ENCODE data around the gene SNX8. TPM values are rescaled to one million over a fixed set of nuclear protein-coding genes. Genes with fewer than 3 reads are reported as not detected.

The SNX8 gene
- total and polyA plus RNA-seq, 8 donors = 7.7 to 72.9 (median 12.0) TPM

GRCh38 chr7:2205036-2205780 is 109.0 kb downstream of the SNX8 start:
- Histone ChIP-seq H3K9me3 (no peaks in the 10 kb centered on the region), H3K27ac (peak overlapping the region in 1 of 5 donors; percentile 69), H3K36me3 (peaks cover 0 to 50% (median 46%) of the 10 kb centered on the region in 4 donors), H3K27me3 (no peaks in the 10 kb centered on the region), H3K4me1 (peaks cover 0 to 35% (median 12%) of the 10 kb centered on the region in 4 donors), H3K4me3 (no peak overlapping the region)
- WGBS, 5 donors = 76 to 82% (median 81%) methylated on average over 16 of the region's 16 CpGs
- intact Hi-C loops (cut with DNase I; ENCODE audit: low total_unique reads) = no loop called here
- TF ChIP-seq POLR2A (IDR thresholded peaks at IDR 0.05) = no peak
- no peak for TF ChIP-seq CTCF (IDR thresholded peaks at IDR 0.05)
- TF ChIP-seq POLR2AphosphoS5 (IDR thresholded peaks at IDR 0.05) = no peak
- TF ChIP-seq EP300 (IDR thresholded peaks at IDR 0.05) = no peak
- DNase-seq = no peak

- intact Hi-C loops (cut with DNase I; ENCODE audit: low total_unique reads) = no loop called here
- DNase-seq = no peak
- 92 to 97% (median 94%) methylated on average over 11 of the region's 11 CpGs for WGBS, 5 donors
- TF ChIP-seq EP300 (IDR thresholded peaks at IDR 0.05) (no peak), POLR2AphosphoS5 (IDR thresholded peaks at IDR 0.05) (no peak), CTCF (IDR thresholded peaks at IDR 0.05) (no peak), POLR2A (IDR thresholded peaks at IDR 0.05) (no peak)
- H3K36me3 ChIP-seq = peaks cover 3 to 55% (median 52%) of the 10 kb centered on the region in 4 donors
- H3K4me3 ChIP-seq = no peak overlapping the region
- peak overlapping the region in 1 of 5 donors; percentile 69 for H3K27ac ChIP-seq
- H3K4me1 ChIP-seq = peaks cover 0 to 32% (median 9%) of the 10 kb centered on the region in 4 donors
- no peaks in the 10 kb centered on the region for H3K9me3 ChIP-seq
- H3K27me3 ChIP-seq = no peaks in the 10 kb centered on the region
Measured at GRCh38 chr7:2204446-2204845, 109.8 kb downstream of the SNX8 start.

- DNase-seq = peak in 1 of 2 donors; percentile 41
- WGBS, 5 donors = 79 to 88% (median 81%) methylated on average over 13 of the region's 13 CpGs
- Histone ChIP-seq H3K27me3 (no peaks in the 10 kb centered on the region), H3K9me3 (no peaks in the 10 kb centered on the region), H3K27ac (peak overlapping the region in 1 of 5 donors; percentile 69), H3K36me3 (peaks cover 8 to 57% (median 53%) of the 10 kb centered on the region in 4 donors), H3K4me1 (peaks cover 0 to 29% (median 8%) of the 10 kb centered on the region in 4 donors), H3K4me3 (no peak overlapping the region)
- TF ChIP-seq EP300 (IDR thresholded peaks at IDR 0.05) (no peak), POLR2A (IDR thresholded peaks at IDR 0.05) (no peak), CTCF (IDR thresholded peaks at IDR 0.05) (no peak), POLR2AphosphoS5 (IDR thresholded peaks at IDR 0.05) (peak in 1 of 3 donors; percentile 54)
- intact Hi-C loops (cut with DNase I; ENCODE audit: low total_unique reads) = no loop called here
Measured at GRCh38 chr7:2203766-2204300, 110.4 kb downstream of the SNX8 start.

- Histone ChIP-seq H3K4me1 (peaks cover 0 to 29% (median 8%) of the 10 kb centered on the region in 4 donors), H3K4me3 (no peak overlapping the region), H3K36me3 (peaks cover 8 to 56% (median 50%) of the 10 kb centered on the region in 4 donors), H3K9me3 (no peaks in the 10 kb centered on the region), H3K27me3 (no peaks in the 10 kb centered on the region), H3K27ac (peak overlapping the region in 1 of 5 donors; percentile 69)
- peak in 1 of 2 donors; percentile 74 for DNase-seq
- intact Hi-C loops (cut with DNase I; ENCODE audit: low total_unique reads) = no loop called here
- TF ChIP-seq EP300 (IDR thresholded peaks at IDR 0.05) = no peak
- no peak for TF ChIP-seq POLR2A (IDR thresholded peaks at IDR 0.05)
- no peak for TF ChIP-seq POLR2AphosphoS5 (IDR thresholded peaks at IDR 0.05)
- TF ChIP-seq CTCF (IDR thresholded peaks at IDR 0.05) = no peak
- 79 to 88% (median 87%) methylated on average over 17 to 20 of the region's 20 CpGs for WGBS, 5 donors
Measured at GRCh38 chr7:2202901-2203765, 111.1 kb downstream of the SNX8 start.

Measured in stomach (tissue), 9 donors.